ENCODE measurements around the gene RNU1-3. TPM values are rescaled to one million over a fixed set of nuclear protein-coding genes. Genes with fewer than 3 reads are reported as not detected.
"Not testable (repeated sequence)": the region's sequence is repeated elsewhere in the genome, so short reads cannot be mapped to it uniquely, and the experiment has no call there.

Gene RNU1-3
- total RNA-seq, 2 experiments from 2014 or later, result under 0.01 to 1,968 TPM

- intact Hi-C loops (cut with micrococcal nuclease; ENCODE audit: unreplicated experiment), result no loop called here
- no peak for DNase-seq (ENCODE audit: low spot score)
Observed at GRCh38 chr1:16628361-16629111, 38.2 kb downstream of the RNU1-3 start.

GRCh38 chr1:16626409-16626983 is 40.3 kb downstream of the RNU1-3 start:
- H3K9me2 ChIP-seq (ENCODE audit: insufficient read depth, low read length); H3K4me2 ChIP-seq (ENCODE audit: low read length); H3K9me3 ChIP-seq (ENCODE audit: low read length); intact Hi-C loops (cut with micrococcal nuclease; ENCODE audit: unreplicated experiment); BruUV-seq (replicated peaks); H4K20me1 ChIP-seq (ENCODE audit: insufficient read depth, low read length); CTCF ChIA-PET (ENCODE audit: unreplicated experiment); H3K27ac ChIP-seq (ENCODE audit: low read depth, low read length, poor library complexity, severe bottlenecking); H3K79me2 ChIP-seq (ENCODE audit: insufficient read depth, low read depth, low read length); H2AFZ ChIP-seq (ENCODE audit: low read length); DNase-seq (ENCODE audit: low spot score); H3K4me3 ChIP-seq (ENCODE audit: low read depth, low read length, poor library complexity, severe bottlenecking); H3K4me1 ChIP-seq (ENCODE audit: insufficient read depth, low read length, poor library complexity, severe bottlenecking): not testable (repeated sequence)
- peaks cover 54% of the 10 kb centered on the region; the same call in 1 of the 2 replicates for H3K36me3 ChIP-seq (ENCODE audit: insufficient read depth, low read length)
- POLR2A ChIA-PET, result interaction anchor here (0.6 kb wide), 2 partner anchors 100 to 402 kb away, joined by 3 to 4 read pairs; no protein-coding TSS in a partner anchor

More at GRCh38 chr1:16628361-16629111, 38.2 kb downstream of the RNU1-3 start:
- TF ChIP-seq CTCF (conservative IDR thresholded peaks at IDR 0.05; ENCODE audit: low read length) (no peak), EZH2phosphoT487 (IDR thresholded peaks at IDR 0.05; ENCODE audit: borderline replicate concordance, low read depth, low read length) (no peak)
- Histone ChIP-seq H3K36me3 (ENCODE audit: insufficient read depth, low read length) (peaks cover 63% of the 10 kb centered on the region), H3K4me1 (ENCODE audit: insufficient read depth, low read length, poor library complexity, severe bottlenecking) (no peaks in the 10 kb centered on the region), H3K4me2 (ENCODE audit: low read length) (no peak overlapping the region), H3K27ac (ENCODE audit: low read depth, low read length, poor library complexity, severe bottlenecking) (no peak overlapping the region), H3K9me2 (ENCODE audit: insufficient read depth, low read length) (no peaks in the 10 kb centered on the region), H3K79me2 (ENCODE audit: insufficient read depth, low read depth, low read length) (no peaks in the 10 kb centered on the region), H3K4me3 (ENCODE audit: low read depth, low read length, poor library complexity, severe bottlenecking) (no peak overlapping the region), H3K9me3 (ENCODE audit: low read length) (no peaks in the 10 kb centered on the region), H4K20me1 (ENCODE audit: insufficient read depth, low read length) (no peaks in the 10 kb centered on the region), H2AFZ (ENCODE audit: low read length) (no peak overlapping the region)
- BruUV-seq (replicated peaks), result no TSS peak
- POLR2A ChIA-PET, result no interaction called here
- CTCF ChIA-PET (ENCODE audit: unreplicated experiment), result no interaction called here

- H3K36me3 ChIP-seq (ENCODE audit: insufficient read depth, low read length), result peaks cover 46% of the 10 kb centered on the region; the same call in 1 of the 2 replicates
- H4K20me1 ChIP-seq (ENCODE audit: insufficient read depth, low read length), result no peaks in the 10 kb centered on the region
- ChIA-PET CTCF (ENCODE audit: unreplicated experiment) (no interaction called here), POLR2A (interaction anchor here (0.5 to 1.7 kb wide), 5 partner anchors 10 to 579 kb away, joined by 3 to 11 read pairs (median 4); no protein-coding TSS in a partner anchor)
- H3K4me3 ChIP-seq (ENCODE audit: low read depth, low read length, poor library complexity, severe bottlenecking), result no peak overlapping the region
- H3K4me1 ChIP-seq (ENCODE audit: insufficient read depth, low read length, poor library complexity, severe bottlenecking), result no peaks in the 10 kb centered on the region
- intact Hi-C loops (cut with micrococcal nuclease; ENCODE audit: unreplicated experiment), result loop anchor here (2.0 kb wide), 1 partner anchor 325 kb away; no protein-coding TSS in a partner anchor
- no peak overlapping the region for H3K4me2 ChIP-seq (ENCODE audit: low read length)
- BruUV-seq (replicated peaks), result no TSS peak
- DNase-seq (ENCODE audit: low spot score), result no peak
- TF ChIP-seq CTCF (conservative IDR thresholded peaks at IDR 0.05; ENCODE audit: low read length), result no peak
- TF ChIP-seq EZH2phosphoT487 (IDR thresholded peaks at IDR 0.05; ENCODE audit: borderline replicate concordance, low read depth, low read length), result no peak
- H3K9me2 ChIP-seq (ENCODE audit: insufficient read depth, low read length), result no peaks in the 10 kb centered on the region
- no peaks in the 10 kb centered on the region for H3K9me3 ChIP-seq (ENCODE audit: low read length)
- H3K27ac ChIP-seq (ENCODE audit: low read depth, low read length, poor library complexity, severe bottlenecking), result no peak overlapping the region
- no peak overlapping the region for H2AFZ ChIP-seq (ENCODE audit: low read length)
- no peaks in the 10 kb centered on the region for H3K79me2 ChIP-seq (ENCODE audit: insufficient read depth, low read depth, low read length)
Observed at GRCh38 chr1:16625497-16626408, 41.0 kb downstream of the RNU1-3 start.

GRCh38 chr1:16623812-16624719 is 42.7 kb downstream of the RNU1-3 start:
- POLR2A ChIA-PET, result interaction anchor here (1.7 kb wide), 1 partner anchor 12 kb away, joined by 11 read pairs; no protein-coding TSS in a partner anchor
- H3K9me2 ChIP-seq (ENCODE audit: insufficient read depth, low read length); DNase-seq (ENCODE audit: low spot score); H3K27ac ChIP-seq (ENCODE audit: low read depth, low read length, poor library complexity, severe bottlenecking); H3K9me3 ChIP-seq (ENCODE audit: low read length); H3K4me3 ChIP-seq (ENCODE audit: low read depth, low read length, poor library complexity, severe bottlenecking); H3K79me2 ChIP-seq (ENCODE audit: insufficient read depth, low read depth, low read length); BruUV-seq (replicated peaks); H4K20me1 ChIP-seq (ENCODE audit: insufficient read depth, low read length); H3K4me2 ChIP-seq (ENCODE audit: low read length); CTCF ChIA-PET (ENCODE audit: unreplicated experiment); H2AFZ ChIP-seq (ENCODE audit: low read length); H3K4me1 ChIP-seq (ENCODE audit: insufficient read depth, low read length, poor library complexity, severe bottlenecking): not testable (repeated sequence)
- intact Hi-C loops (cut with micrococcal nuclease; ENCODE audit: unreplicated experiment), result loop anchor here (2.0 kb wide), 1 partner anchor 327 kb away; no protein-coding TSS in a partner anchor
- H3K36me3 ChIP-seq (ENCODE audit: insufficient read depth, low read length), result peaks cover 33% of the 10 kb centered on the region; the same call in 1 of the 2 replicates

Measured in OCI-LY7 (cell line).